Measurements from ENCODE around the gene CDS2.

The CDS2 gene

DNA sequence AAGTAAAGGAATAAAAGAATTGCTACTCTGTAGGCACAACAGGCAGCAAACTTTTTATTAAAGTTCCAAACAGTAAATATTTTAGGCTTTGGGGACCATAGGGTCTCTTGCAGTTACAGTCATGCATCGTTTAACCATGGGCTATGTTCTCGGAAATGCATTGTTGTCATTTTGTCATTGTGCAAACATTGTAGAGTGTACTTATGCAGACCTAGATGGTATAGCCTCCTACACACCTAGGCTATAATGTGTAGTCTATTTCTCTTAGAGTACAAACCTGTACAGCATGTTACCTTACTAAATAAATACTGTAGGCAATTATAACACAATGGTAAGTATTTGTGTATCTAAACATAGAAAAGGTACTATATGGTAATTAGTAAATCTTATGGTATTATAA lies 54.7 kb downstream of the CDS2 start:
- no peak for DNase-seq (ENCODE audit: low read depth in 2 of 2)

- DNase-seq (ENCODE audit: low read depth in 2 of 2): no peak
Observed at GRCh38 chr20:5181958-5182357, 55.1 kb downstream of the CDS2 start.

- no peak for DNase-seq (ENCODE audit: low read depth in 2 of 2)
Observed at GRCh38 chr20:5182615-5183254, 55.9 kb downstream of the CDS2 start.

DNA sequence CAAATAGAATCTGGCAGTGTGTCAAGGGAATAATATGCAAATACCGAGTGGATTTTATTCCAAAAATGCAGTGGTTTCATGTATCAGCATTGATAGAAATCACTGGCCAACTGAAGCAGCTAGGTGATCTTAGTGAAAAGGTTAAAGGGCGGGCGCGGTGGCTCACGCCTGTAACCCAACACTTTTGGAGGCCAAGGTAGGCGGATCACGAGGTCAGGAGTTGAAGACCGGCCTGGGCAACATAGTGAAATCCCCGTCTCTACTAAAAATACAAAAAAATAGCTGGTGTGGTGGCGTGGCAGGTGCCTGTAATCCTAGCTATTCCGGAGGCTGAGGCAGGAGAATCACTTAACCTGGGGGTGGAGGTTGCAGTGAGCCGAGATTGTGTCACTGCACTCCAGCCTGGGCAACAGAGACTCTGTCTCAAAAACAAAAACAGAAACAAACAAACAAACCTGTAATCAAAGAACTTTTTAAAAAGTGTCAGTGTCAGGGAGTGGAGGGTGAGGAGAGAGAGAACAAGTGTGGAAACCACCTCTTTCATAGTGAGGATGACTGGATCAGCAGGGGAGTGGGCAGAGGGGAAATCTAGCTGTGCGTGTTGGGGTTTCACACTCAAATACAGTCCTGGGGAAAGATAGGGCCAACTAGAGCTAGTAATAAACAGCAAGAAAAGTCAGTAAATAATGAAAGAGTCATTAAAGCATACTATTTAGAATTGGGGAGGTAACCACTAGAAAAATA lies 57.1 kb downstream of the CDS2 start:
- no peak for DNase-seq (ENCODE audit: low read depth in 2 of 2)

DNA sequence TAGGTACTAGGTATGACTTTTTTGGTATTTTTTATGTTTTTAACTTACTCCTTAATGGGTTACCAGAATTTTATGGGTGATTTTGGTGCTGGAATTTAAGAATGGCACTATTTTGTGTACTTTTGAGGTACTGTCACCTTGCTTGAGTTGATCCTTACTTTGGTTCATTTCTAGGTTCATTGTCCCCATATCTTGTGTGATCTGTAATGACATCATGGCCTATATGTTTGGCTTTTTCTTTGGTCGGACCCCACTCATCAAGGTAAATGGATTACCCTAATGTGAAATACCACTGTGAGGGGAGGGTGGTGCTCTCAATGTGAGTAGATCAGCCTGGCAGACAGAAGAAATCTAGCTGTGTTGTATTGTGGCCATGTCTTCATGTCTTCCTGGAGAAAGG lies 57.9 kb downstream of the CDS2 start:
- no peak for DNase-seq (ENCODE audit: low read depth in 2 of 2)

GRCh38 chr20:5187122-5187521 lies 60.3 kb downstream of the CDS2 start:
- no peak for DNase-seq (ENCODE audit: low read depth in 2 of 2)

GRCh38 chr20:5188736-5189135 lies 61.9 kb downstream of the CDS2 start:
- DNase-seq (ENCODE audit: low read depth in 2 of 2): no peak

DNA sequence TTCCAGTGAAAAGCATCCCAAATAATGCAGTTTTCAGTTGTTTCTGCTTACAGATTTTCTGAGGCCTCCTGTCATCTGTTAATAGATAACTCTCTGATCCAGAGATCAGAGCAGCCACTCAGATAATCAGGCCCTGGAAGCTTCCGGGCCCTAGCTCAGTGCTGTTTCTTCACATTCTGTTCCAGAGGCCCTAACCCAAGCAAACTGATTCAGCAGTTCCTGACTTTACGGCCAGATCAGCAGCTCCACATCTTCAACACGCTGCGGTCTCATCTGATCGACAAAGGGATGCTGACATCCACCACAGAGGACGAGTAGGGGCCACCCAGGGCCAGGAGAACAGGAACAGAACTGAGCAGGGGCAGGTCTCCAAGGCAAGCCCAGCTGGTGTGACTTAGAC lies 63.1 kb downstream of the CDS2 start:
- DNase-seq (ENCODE audit: low read depth in 2 of 2): no peak

- DNase-seq (ENCODE audit: low read depth in 2 of 2): no peak
Observed at GRCh38 chr20:5190444-5190843, 63.6 kb downstream of the CDS2 start.

GRCh38 chr20:5191829-5192569 lies 65.2 kb downstream of the CDS2 start:
- no peak for DNase-seq (ENCODE audit: low read depth in 2 of 2)

DNA sequence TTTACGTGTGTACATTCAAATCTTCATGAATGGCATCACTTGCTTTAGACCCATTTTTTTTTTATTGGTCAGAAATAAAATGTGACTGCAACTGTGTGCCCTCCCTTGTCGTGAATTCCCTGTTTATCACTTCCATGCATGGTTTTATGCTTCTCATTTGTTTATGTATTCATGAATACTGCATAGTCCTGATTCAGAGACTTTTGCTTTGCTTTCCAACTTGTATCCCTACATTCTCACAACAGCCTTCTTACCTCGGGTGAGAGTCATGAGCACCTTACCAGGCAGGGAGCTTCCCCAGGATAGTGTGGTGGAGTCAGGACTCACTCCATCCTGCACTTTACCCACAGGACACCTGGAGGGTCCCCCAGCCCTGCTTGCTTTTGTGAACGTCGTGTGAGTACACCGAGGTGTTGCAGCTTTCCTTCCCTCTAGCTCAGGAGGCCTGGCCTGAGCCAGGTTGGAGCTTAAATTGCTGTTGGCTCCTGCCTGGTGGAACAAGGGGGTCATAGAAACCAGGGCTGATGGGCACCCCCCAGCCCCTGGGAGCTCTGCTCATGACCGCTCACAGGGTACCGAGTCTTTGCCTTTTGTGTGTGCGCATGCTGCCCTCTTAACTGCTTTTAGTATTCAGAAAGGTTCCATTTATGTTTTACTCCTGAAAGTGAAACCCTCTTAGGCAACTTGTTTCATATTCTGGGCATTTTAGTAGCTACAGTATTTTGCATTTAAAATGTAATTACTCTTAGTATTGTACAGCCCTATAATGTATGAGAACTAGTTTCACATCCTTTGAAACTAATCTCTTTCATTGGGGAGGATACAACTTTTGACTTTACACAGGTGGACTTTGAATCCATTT lies 66.0 kb downstream of the CDS2 start:
- no peak for DNase-seq (ENCODE audit: low read depth in 2 of 2)

- no peak for DNase-seq (ENCODE audit: low read depth in 2 of 2)
Observed at GRCh38 chr20:5195655-5196054, 68.8 kb downstream of the CDS2 start.

- no peak for DNase-seq (ENCODE audit: low read depth in 2 of 2)
Observed at GRCh38 chr20:5196149-5196548, 69.3 kb downstream of the CDS2 start.

DNA sequence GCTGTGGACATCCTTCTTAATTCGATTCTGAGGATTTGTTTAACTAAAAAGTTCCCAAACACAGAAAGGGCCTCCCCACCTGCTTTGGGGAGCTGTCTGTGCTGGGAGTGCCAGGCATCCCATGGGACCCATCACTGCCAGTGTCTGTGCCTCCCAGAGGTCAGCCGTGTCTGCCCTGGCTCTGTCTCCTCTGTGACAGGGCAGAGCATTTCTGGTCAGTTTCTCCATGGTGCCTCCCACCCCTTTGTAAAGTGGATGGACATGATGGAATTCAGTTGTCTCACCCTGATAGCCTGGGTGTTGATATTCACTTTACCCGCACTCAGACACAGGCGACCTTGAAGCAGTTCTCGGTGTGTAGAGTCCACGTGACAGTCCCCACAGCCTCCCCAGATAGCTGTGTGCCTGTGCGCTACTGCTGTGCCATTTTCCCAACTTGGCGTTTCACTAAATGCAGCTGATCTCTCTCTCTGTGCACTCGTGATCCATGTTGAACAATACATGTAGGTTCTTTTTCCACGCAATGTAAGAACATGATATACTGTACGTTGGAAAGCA lies 70.5 kb downstream of the CDS2 start:
- DNase-seq (ENCODE audit: low read depth in 2 of 2): no peak

DNA sequence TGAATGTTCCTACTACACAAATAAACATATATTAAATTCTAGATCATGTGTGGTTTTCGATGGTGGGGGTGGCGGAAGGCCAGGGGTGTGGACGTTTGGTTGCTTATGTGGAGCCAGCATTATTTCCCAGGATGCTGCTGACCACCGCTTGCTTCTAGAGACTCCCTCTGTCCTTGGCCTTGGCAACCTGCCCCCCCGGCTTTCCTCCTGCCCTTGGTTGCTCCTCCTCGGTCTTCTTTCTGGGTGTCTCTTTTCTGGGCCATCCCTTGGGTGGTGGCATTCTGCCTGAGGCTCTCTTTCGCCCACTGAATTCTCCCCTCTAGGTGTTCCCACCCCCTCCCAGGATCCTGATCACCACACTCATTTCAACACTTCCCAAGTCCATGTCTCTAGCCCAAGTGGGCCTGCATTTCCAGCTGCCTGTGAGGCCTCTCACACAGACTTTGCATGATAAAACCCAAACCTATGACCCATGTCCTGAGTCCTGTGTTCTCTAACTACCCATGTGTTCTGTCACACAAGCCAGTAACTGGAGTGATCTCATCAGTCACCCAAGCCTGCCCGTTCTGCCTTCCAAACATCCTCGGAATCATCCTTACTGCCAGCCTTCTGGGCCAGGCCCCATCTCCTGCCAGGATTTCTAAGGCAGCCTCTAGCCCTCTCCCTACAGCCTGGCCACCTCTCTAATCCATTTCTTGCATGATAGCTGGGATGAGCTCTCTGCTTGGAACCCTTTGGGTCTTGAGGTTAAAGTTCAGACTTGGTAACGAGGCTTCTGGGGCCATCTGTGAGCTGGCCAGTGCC lies 71.2 kb downstream of the CDS2 start:
- DNase-seq (ENCODE audit: low read depth in 2 of 2): no peak

DNA sequence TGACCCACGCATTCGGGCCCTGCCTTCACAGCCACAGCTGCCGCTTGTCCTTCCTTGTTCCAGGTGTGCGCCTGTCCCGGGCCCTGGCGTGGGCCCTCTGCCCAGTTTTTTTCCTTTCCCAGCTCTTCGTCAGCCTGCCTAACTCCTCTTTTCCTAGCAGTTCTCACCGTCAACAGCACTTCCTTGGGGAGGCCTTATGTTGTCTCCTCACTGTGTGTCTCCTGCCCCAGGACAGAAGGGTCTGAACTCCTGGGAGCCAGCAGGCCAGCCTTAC lies 71.8 kb downstream of the CDS2 start:
- no peak for DNase-seq (ENCODE audit: low read depth in 2 of 2)

GRCh38 chr20:5203380-5203779 lies 76.6 kb downstream of the CDS2 start:
- no peak for DNase-seq (ENCODE audit: low read depth in 2 of 2)

- peak; percentile 37 to 50 for DNase-seq (ENCODE audit: low read depth in 2 of 2)
Observed at GRCh38 chr20:5205348-5206210, 78.8 kb downstream of the CDS2 start.

DNA sequence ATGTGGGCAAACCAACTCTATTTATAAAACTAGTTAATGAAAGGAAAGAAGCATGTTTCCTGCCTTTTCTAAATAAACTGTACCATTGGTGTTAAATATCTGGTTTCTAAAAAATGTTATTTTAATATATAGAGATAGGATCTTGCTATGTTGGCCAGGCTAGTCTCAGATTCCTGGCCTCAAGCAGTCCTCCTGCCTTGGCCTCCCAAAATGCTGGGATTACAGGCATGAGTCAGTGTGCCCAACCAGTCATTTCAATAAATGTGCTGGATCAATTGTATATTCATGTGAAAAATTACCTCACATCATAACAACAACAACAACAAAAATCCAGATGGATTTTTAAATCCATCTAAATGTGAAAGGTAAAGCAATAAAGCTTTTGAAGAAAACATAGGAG lies 80.3 kb downstream of the CDS2 start:
- DNase-seq (ENCODE audit: low read depth in 2 of 2): no peak
